Astrocyte (in vitro differentiated cells and primary cell): ENCODE data around the gene VWCE.
"Not testable (repeated sequence)": the region's sequence is repeated elsewhere in the genome, so short reads cannot be mapped to it uniquely, and the experiment has no call there.

Source experiments
- EZH2 ChIP-seq: IDR thresholded peaks from 2 replicates; pipeline ENCODE4 v1.6.1; 2012; ENCODE audit warnings: mild to moderate bottlenecking, low read length, inconsistent platforms; ENCODE audit not compliant: insufficient read depth
- TF ChIP-seq, protein P1 (sequence below): IDR thresholded peaks from 2 replicates; pipeline ENCODE4 v1.5.1; 2011; ENCODE audit warnings: low read depth, mild to moderate bottlenecking, inconsistent platforms, low read length, moderate library complexity; ENCODE audit not compliant: insufficient read depth

GRCh38 chr11:61213711-61214324, 81.3 kb downstream of the VWCE start:
- TF ChIP-seq, protein P1, sequence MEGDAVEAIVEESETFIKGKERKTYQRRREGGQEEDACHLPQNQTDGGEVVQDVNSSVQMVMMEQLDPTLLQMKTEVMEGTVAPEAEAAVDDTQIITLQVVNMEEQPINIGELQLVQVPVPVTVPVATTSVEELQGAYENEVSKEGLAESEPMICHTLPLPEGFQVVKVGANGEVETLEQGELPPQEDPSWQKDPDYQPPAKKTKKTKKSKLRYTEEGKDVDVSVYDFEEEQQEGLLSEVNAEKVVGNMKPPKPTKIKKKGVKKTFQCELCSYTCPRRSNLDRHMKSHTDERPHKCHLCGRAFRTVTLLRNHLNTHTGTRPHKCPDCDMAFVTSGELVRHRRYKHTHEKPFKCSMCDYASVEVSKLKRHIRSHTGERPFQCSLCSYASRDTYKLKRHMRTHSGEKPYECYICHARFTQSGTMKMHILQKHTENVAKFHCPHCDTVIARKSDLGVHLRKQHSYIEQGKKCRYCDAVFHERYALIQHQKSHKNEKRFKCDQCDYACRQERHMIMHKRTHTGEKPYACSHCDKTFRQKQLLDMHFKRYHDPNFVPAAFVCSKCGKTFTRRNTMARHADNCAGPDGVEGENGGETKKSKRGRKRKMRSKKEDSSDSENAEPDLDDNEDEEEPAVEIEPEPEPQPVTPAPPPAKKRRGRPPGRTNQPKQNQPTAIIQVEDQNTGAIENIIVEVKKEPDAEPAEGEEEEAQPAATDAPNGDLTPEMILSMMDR: not testable (repeated sequence)
- TF ChIP-seq EZH2: not testable (repeated sequence)
